ENCODE measurements around the gene SH2D1B. TPM values are rescaled to one million over a fixed set of nuclear protein-coding genes. Genes with fewer than 3 reads are reported as not detected.

SH2D1B gene
- total and polyA plus RNA-seq, 8 donors, result 0.33 to 0.73 TPM; not detected in 6

DNA sequence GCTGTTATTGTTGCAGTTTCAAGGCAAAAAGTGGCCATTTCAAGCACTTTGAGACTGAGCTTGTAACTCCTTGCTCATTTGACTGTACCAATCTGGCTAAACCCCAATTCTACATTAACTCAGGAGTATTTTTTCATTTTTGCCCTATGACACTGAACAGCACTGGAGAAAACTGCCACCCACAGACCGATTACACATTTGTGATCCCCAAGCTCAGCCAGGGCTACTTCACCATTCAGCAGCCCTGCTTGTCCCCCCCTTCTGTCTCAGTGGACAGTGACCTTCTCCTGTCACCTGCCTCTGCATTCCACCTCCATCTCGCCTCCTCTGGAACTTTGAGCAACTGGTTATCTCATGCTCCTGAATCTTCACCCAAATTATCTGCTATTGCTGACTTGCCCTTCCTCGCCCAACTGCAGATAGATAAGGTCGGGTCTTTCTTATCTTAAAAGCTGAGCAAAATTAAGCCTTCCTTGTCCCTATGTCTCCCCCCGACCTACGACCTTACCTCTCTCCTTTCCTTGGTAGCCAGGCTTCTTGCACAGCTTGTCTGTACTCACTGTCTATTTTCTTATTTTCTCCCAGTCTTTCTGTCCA lies 60.6 kb downstream of the SH2D1B start:
- Histone ChIP-seq H3K9me3 (no peaks in the 10 kb centered on the region), H3K27ac (no peak overlapping the region), H3K36me3 (peaks cover 4 to 19% (median 12%) of the 10 kb centered on the region in 4 donors), H3K4me1 (peaks cover 0 to 17% (median 4%) of the 10 kb centered on the region in 4 donors), H3K27me3 (no peaks in the 10 kb centered on the region), H3K4me3 (no peak overlapping the region)
- no peak for TF ChIP-seq POLR2A (IDR thresholded peaks at IDR 0.05)
- TF ChIP-seq, protein P1, sequence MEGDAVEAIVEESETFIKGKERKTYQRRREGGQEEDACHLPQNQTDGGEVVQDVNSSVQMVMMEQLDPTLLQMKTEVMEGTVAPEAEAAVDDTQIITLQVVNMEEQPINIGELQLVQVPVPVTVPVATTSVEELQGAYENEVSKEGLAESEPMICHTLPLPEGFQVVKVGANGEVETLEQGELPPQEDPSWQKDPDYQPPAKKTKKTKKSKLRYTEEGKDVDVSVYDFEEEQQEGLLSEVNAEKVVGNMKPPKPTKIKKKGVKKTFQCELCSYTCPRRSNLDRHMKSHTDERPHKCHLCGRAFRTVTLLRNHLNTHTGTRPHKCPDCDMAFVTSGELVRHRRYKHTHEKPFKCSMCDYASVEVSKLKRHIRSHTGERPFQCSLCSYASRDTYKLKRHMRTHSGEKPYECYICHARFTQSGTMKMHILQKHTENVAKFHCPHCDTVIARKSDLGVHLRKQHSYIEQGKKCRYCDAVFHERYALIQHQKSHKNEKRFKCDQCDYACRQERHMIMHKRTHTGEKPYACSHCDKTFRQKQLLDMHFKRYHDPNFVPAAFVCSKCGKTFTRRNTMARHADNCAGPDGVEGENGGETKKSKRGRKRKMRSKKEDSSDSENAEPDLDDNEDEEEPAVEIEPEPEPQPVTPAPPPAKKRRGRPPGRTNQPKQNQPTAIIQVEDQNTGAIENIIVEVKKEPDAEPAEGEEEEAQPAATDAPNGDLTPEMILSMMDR (IDR thresholded peaks at IDR 0.05), result no peak
- no peak for TF ChIP-seq POLR2AphosphoS5 (IDR thresholded peaks at IDR 0.05)
- no peak for TF ChIP-seq EP300 (IDR thresholded peaks at IDR 0.05)
- intact Hi-C loops (cut with DNase I; ENCODE audit: low total_unique reads), result no loop called here
- WGBS, 5 donors, result 78 to 85% (median 82%) methylated on average over 6 of the region's 6 CpGs
- no peak for DNase-seq

DNA sequence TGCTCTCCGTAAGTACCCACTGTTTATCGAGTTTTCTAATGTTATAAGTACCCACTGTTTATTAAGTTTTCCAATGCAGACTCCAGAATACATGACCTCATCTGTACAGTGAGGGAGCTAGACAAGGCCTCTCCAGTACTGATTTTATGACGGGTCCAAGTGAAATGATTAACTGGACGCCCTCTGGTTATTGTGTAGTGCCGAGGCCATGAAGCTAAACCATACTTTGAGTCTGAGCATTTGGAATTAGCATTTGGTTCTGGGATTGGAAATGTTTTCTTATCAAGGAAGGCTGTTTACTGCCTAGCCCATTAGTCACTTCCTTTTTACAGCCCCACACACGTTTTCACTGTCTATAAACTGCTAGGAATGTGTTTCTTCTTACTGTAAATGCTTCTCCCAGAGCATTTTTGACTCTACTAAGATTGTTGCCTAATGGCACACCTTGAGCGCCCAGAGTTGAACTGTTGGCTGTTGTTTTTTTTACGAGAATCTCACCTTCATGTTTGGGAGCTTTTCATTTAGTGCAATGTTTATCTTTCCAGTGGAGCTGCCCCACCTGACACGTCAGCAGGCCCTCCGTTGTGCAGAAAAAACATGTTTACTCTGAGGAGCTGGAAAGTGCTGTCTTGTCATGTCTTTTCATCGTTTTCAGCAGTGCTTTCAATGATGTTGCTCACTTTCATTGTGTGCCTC lies 62.2 kb downstream of the SH2D1B start:
- Histone ChIP-seq H3K27me3 (no peaks in the 10 kb centered on the region), H3K27ac (no peak overlapping the region), H3K4me1 (peaks cover 0 to 17% (median 4%) of the 10 kb centered on the region in 4 donors), H3K36me3 (peaks cover 0 to 8% (median under 1%) of the 10 kb centered on the region in 4 donors), H3K4me3 (no peak overlapping the region), H3K9me3 (no peaks in the 10 kb centered on the region)
- intact Hi-C loops (cut with DNase I; ENCODE audit: low total_unique reads), result no loop called here
- TF ChIP-seq POLR2AphosphoS5 (IDR thresholded peaks at IDR 0.05) (no peak), POLR2A (IDR thresholded peaks at IDR 0.05) (no peak), EP300 (IDR thresholded peaks at IDR 0.05) (no peak)
- TF ChIP-seq, protein P1 (IDR thresholded peaks at IDR 0.05), result no peak
- 60 to 71% (median 65%) methylated on average over 11 of the region's 11 CpGs for WGBS, 5 donors
- peak in 1 of 2 donors; percentile 34 for DNase-seq

DNA sequence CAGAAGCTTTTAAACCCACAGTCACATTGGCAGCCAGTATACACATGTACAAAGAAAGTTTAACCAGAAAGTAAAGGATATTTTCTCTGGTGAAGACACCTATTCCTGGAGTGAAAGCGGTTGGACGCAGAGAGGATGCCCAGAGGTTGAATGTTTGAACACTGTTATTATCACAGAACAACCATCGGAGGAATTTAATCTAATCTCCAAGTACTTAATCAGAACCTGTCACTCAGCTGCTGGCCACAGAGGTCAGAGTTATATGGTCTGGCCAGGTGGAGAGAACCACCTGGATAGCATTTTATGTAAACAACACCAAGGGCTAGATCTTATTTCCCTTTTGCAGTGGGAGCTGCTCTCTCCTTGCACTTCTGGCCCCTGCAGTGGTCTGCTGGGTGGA lies 64.7 kb downstream of the SH2D1B start:
- intact Hi-C loops (cut with DNase I; ENCODE audit: low total_unique reads), result no loop called here
- Histone ChIP-seq H3K36me3 (peaks cover 0 to 10% (median 7%) of the 10 kb centered on the region in 4 donors), H3K4me1 (peaks cover 0 to 10% (median 4%) of the 10 kb centered on the region in 4 donors), H3K4me3 (no peak overlapping the region), H3K27me3 (no peaks in the 10 kb centered on the region), H3K27ac (no peak overlapping the region), H3K9me3 (no peaks in the 10 kb centered on the region)
- no peak for TF ChIP-seq EP300 (IDR thresholded peaks at IDR 0.05)
- no peak for TF ChIP-seq POLR2A (IDR thresholded peaks at IDR 0.05)
- TF ChIP-seq, protein P1 (IDR thresholded peaks at IDR 0.05), result no peak
- TF ChIP-seq POLR2AphosphoS5 (IDR thresholded peaks at IDR 0.05), result peak in 2 of 3 donors; percentile 47 to 53
- WGBS, 5 donors, result 19 to 48% (median 36%) methylated on average over 3 of the region's 3 CpGs
- DNase-seq, result peak; percentile 32 to 43

Other genes starting within 250 kb of the SH2D1B start
- gene SPATA46, start 35.3 kb downstream of the SH2D1B start, total RNA-seq, result not detected
- not detected for gene SPATA46, start 35.3 kb downstream of the SH2D1B start, polyA plus RNA-seq
- gene C1orf226, start 30.4 kb downstream of the SH2D1B start, total RNA-seq, result 10 to 100 TPM in 3 of 5 donors, 1 to 10 TPM in 2; 2.9 to 14.0 (median 13.2) TPM
- 1 to 10 TPM; 2.4 to 3.7 (median 2.7) TPM for gene C1orf226, start 30.4 kb downstream of the SH2D1B start, polyA plus RNA-seq
- 10 to 100 TPM in 4 of 5 donors, 1 to 10 TPM in 1; 2.9 to 80.6 (median 33.3) TPM for gene UHMK1, start 85.7 kb upstream of the SH2D1B start, total RNA-seq
- 10 to 100 TPM in 2 of 3 donors, 1 to 10 TPM in 1; 7.9 to 12.8 (median 11.8) TPM for gene UHMK1, start 85.7 kb upstream of the SH2D1B start, polyA plus RNA-seq
- gene UAP1, start 149.6 kb upstream of the SH2D1B start, total RNA-seq, result 100 to 1,000 TPM in 2 of 5 donors, 10 to 100 TPM in 3; 16.5 to 184 (median 58.1) TPM
- 100 to 1,000 TPM in 1 of 3 donors, 10 to 100 TPM in 2; 39.5 to 123 (median 58.8) TPM for gene UAP1, start 149.6 kb upstream of the SH2D1B start, polyA plus RNA-seq
- 100 to 1,000 TPM in 1 of 5 donors, 10 to 100 TPM in 4; 17.7 to 117 (median 50.8) TPM for gene DDR2, start 220.3 kb upstream of the SH2D1B start, total RNA-seq
- 10 to 100 TPM in 2 of 3 donors, 1 to 10 TPM in 1; 6.8 to 20.5 (median 18.6) TPM for gene DDR2, start 220.3 kb upstream of the SH2D1B start, polyA plus RNA-seq